K562 (cell line): ENCODE data around the gene SAP25. TPM values are rescaled to one million over a fixed set of nuclear protein-coding genes. Genes with fewer than 3 reads are reported as not detected.

Source experiments
- BHLHE40 ChIP-seq: IDR thresholded peaks from 2 replicates; pipeline ENCODE4 v1.6.1; 2011; ENCODE audit warnings: low read length, improper control_type of control experiment
- ELF2 ChIP-seq: fragments of 250-450 bp; sonication (Bioruptor Pico); IDR thresholded peaks from 2 replicates; pipeline ENCODE4 v1.5.0; 2021; ENCODE audit warnings: mild to moderate bottlenecking
- KDM1A ChIP-seq, 2 experiments: fragments of 450-650 bp; IDR thresholded peaks; 2 replicates each; pipeline ENCODE4 v1.6.1; 2016; ENCODE audit warnings: mild to moderate bottlenecking in 2 of 2
- KLF6 ChIP-seq: fragments of 250-450 bp; sonication (Bioruptor Pico); IDR thresholded peaks from 2 replicates; pipeline ENCODE4 v1.4.0; 2020; ENCODE audit warnings: mild to moderate bottlenecking, moderate library complexity, borderline replicate concordance
- POLR3G ChIP-seq: IDR thresholded peaks from 2 replicates; pipeline ENCODE4 v1.6.1; 2011; ENCODE audit not compliant: insufficient read length, insufficient replicate concordance; ENCODE audit errors: extremely low read depth
- TEAD1 ChIP-seq, 2 experiments: fragments of 450-650 bp in 1 of 2; sonication (generic) in 1 of 2; formaldehyde crosslinking; IDR thresholded peaks; 2 replicates each; pipeline versions ENCODE4 v1.4.0 to v1.8.0; 2020 to 2022; ENCODE audit warnings: mild to moderate bottlenecking in 2 of 2, missing genetic modification reagents in 1 of 2
- THAP12 ChIP-seq: fragments of 250-450 bp; sonication (Bioruptor Pico); IDR thresholded peaks from 2 replicates; pipeline ENCODE4 v1.9.0; 2021; ENCODE audit warnings: mild to moderate bottlenecking, inconsistent platforms
- USF2 ChIP-seq: sonication (generic); formaldehyde crosslinking; IDR thresholded peaks from 2 replicates; pipeline ENCODE4 v1.5.0; 2020; ENCODE audit warnings: missing genetic modification reagents
- ZNF436 ChIP-seq: fragments of 250-450, 450-650 bp; sonication (Bioruptor Pico); formaldehyde crosslinking; IDR thresholded peaks from 2 replicates; pipeline ENCODE4 v1.7.0; 2020; ENCODE audit warnings: mild to moderate bottlenecking
- ZNF444 ChIP-seq: fragments of 250-450 bp; sonication (Bioruptor Pico); IDR thresholded peaks from 2 replicates; pipeline ENCODE4 v1.4.0; 2020; ENCODE audit warnings: mild to moderate bottlenecking, moderate library complexity
- polyA plus RNA-seq, 8 experiments: library from polyadenylated mRNA; depleted of rRNA in 4 of 8; stranded (reverse) in 5 of 8; unstranded in 3 of 8; fragments of >200 nt; fragmentation: Nextera tagmentation in 2 of 8; fragmentation: Illumina TruSeq in 1 of 8; extraction: Ambion mirVana in 2 of 8; extraction: Trizol in 1 of 8; gene quantifications; 2 replicates each; pipeline versions ENCODE4 v1.2.1 to v1.2.3, GENCODE V29; 2011 to 2014; ENCODE audit warnings: inconsistent platforms in 1 of 8, missing spikeins in 1 of 8
- total RNA-seq, 7 experiments: library from RNA; depleted of rRNA in 6 of 7; stranded (reverse); fragments of >200 nt in 6 of 7; fragmentation: Illumina TruSeq in 2 of 7; extraction: Trizol in 2 of 7; gene quantifications; 2 replicates each; pipeline versions ENCODE4 v1.2.1 to v1.2.3, GENCODE V29; 2011 to 2021; ENCODE audit warnings: low replicate concordance in 1 of 7
- TF ChIP-seq, protein P1 (sequence below): sonication (generic); formaldehyde crosslinking; IDR thresholded peaks from 2 replicates; pipeline ENCODE4 v1.8.0; 2023; ENCODE audit warnings: missing genetic modification reagents, mild to moderate bottlenecking, borderline replicate concordance
- TF ChIP-seq, protein P2 (sequence below): sonication (generic); formaldehyde crosslinking; IDR thresholded peaks from 2 replicates; pipeline ENCODE4 v1.8.1; 2023; ENCODE audit warnings: missing genetic modification reagents, mild to moderate bottlenecking, borderline replicate concordance
- TF ChIP-seq, protein P3 (sequence below): fragments of 250-450 bp; sonication (Bioruptor Pico); IDR thresholded peaks from 2 replicates; pipeline ENCODE4 v1.5.0; 2021

SAP25 gene
- total and polyA plus RNA-seq, 9 of the 15 experiments (the other 6 are each of a cell fraction or from before 2014, with no cell fraction given), result 0.13 to 5.3 (median 0.78) TPM; not detected in 1

DNA sequence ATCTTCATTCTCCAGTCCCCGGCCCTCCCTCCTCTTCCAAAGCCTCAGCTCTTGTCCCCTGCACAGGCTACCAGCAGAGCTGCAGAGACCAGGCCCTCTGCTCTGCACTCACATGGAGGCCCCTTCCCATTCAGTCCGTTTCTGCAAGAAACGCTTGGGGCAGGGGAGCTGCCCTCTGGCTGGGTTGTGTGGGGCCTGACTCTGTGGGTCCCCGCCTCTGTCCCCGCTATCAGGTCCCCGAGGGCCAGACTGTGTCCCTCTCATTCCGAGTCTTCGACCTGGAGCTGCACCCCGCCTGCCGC, 30.0 kb upstream of the SAP25 start (continued):
- TF ChIP-seq, protein P1, sequence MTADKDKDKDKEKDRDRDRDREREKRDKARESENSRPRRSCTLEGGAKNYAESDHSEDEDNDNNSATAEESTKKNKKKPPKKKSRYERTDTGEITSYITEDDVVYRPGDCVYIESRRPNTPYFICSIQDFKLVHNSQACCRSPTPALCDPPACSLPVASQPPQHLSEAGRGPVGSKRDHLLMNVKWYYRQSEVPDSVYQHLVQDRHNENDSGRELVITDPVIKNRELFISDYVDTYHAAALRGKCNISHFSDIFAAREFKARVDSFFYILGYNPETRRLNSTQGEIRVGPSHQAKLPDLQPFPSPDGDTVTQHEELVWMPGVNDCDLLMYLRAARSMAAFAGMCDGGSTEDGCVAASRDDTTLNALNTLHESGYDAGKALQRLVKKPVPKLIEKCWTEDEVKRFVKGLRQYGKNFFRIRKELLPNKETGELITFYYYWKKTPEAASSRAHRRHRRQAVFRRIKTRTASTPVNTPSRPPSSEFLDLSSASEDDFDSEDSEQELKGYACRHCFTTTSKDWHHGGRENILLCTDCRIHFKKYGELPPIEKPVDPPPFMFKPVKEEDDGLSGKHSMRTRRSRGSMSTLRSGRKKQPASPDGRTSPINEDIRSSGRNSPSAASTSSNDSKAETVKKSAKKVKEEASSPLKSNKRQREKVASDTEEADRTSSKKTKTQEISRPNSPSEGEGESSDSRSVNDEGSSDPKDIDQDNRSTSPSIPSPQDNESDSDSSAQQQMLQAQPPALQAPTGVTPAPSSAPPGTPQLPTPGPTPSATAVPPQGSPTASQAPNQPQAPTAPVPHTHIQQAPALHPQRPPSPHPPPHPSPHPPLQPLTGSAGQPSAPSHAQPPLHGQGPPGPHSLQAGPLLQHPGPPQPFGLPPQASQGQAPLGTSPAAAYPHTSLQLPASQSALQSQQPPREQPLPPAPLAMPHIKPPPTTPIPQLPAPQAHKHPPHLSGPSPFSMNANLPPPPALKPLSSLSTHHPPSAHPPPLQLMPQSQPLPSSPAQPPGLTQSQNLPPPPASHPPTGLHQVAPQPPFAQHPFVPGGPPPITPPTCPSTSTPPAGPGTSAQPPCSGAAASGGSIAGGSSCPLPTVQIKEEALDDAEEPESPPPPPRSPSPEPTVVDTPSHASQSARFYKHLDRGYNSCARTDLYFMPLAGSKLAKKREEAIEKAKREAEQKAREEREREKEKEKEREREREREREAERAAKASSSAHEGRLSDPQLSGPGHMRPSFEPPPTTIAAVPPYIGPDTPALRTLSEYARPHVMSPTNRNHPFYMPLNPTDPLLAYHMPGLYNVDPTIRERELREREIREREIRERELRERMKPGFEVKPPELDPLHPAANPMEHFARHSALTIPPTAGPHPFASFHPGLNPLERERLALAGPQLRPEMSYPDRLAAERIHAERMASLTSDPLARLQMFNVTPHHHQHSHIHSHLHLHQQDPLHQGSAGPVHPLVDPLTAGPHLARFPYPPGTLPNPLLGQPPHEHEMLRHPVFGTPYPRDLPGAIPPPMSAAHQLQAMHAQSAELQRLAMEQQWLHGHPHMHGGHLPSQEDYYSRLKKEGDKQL (CRISPR knock-in tag), result no peak
- TF ChIP-seq USF2 (CRISPR knock-in tag) (no peak), ZNF444 (no peak), ZNF436 (CRISPR knock-in tag) (no peak), KLF6 (no peak), POLR3G (no peak), TEAD1 (CRISPR knock-in tag; IDR thresholded peaks at IDR 0.05) (0 out of 4 replicates have a peak, but pooled peaks of 1 of the 2 experiments have one; percentile 31), KDM1A (IDR thresholded peaks at IDR 0.05) (no peak), ELF2 (peak; percentile 18; the same call in 1 of the 2 replicates), THAP12 (peak; percentile 13; the same call in 1 of the 2 replicates), BHLHE40 (no peak)
- TF ChIP-seq, protein P2, sequence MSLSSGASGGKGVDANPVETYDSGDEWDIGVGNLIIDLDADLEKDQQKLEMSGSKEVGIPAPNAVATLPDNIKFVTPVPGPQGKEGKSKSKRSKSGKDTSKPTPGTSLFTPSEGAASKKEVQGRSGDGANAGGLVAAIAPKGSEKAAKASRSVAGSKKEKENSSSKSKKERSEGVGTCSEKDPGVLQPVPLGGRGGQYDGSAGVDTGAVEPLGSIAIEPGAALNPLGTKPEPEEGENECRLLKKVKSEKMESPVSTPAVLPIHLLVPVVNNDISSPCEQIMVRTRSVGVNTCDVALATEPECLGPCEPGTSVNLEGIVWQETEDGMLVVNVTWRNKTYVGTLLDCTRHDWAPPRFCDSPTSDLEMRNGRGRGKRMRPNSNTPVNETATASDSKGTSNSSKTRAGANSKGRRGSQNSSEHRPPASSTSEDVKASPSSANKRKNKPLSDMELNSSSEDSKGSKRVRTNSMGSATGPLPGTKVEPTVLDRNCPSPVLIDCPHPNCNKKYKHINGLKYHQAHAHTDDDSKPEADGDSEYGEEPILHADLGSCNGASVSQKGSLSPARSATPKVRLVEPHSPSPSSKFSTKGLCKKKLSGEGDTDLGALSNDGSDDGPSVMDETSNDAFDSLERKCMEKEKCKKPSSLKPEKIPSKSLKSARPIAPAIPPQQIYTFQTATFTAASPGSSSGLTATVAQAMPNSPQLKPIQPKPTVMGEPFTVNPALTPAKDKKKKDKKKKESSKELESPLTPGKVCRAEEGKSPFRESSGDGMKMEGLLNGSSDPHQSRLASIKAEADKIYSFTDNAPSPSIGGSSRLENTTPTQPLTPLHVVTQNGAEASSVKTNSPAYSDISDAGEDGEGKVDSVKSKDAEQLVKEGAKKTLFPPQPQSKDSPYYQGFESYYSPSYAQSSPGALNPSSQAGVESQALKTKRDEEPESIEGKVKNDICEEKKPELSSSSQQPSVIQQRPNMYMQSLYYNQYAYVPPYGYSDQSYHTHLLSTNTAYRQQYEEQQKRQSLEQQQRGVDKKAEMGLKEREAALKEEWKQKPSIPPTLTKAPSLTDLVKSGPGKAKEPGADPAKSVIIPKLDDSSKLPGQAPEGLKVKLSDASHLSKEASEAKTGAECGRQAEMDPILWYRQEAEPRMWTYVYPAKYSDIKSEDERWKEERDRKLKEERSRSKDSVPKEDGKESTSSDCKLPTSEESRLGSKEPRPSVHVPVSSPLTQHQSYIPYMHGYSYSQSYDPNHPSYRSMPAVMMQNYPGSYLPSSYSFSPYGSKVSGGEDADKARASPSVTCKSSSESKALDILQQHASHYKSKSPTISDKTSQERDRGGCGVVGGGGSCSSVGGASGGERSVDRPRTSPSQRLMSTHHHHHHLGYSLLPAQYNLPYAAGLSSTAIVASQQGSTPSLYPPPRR (CRISPR knock-in tag), result no peak
- TF ChIP-seq, protein P3, sequence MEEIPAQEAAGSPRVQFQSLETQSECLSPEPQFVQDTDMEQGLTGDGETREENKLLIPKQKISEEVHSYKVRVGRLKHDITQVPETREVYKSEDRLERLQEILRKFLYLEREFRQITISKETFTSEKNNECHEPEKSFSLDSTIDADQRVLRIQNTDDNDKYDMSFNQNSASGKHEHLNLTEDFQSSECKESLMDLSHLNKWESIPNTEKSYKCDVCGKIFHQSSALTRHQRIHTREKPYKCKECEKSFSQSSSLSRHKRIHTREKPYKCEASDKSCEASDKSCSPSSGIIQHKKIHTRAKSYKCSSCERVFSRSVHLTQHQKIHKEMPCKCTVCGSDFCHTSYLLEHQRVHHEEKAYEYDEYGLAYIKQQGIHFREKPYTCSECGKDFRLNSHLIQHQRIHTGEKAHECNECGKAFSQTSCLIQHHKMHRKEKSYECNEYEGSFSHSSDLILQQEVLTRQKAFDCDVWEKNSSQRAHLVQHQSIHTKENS (CRISPR knock-in tag), result no peak
